ENCODE results near the gene ATP5F1D. TPM values are rescaled to one million over a fixed set of nuclear protein-coding genes. Genes with fewer than 3 reads are reported as not detected.
A peak's percentile ranks its signal among the peaks of the same experiment; 100 is the strongest.

Gene ATP5F1D
- total and polyA plus RNA-seq, 2 of the 13 experiments (the other 11 are each of a cell fraction or from before 2014, with no cell fraction given): 39.4 to 78.7 TPM

GRCh38 chr19:1284293-1284978 is 42.9 kb downstream of the ATP5F1D start (continued):
- TF ChIP-seq ZBTB26 (CRISPR knock-in tag; IDR thresholded peaks at IDR 0.05; ENCODE audit: borderline replicate concordance): peak; percentile 80; the same call in 1 of the 2 replicates
- no peak for TF ChIP-seq RFX5 (IDR thresholded peaks at IDR 0.05; ENCODE audit: low read depth, low read length)
- TF ChIP-seq NFRKB (IDR thresholded peaks at IDR 0.05): no peak
- no peak for TF ChIP-seq ZNF781 (CRISPR knock-in tag; IDR thresholded peaks at IDR 0.05; ENCODE audit: borderline replicate concordance, not compliant biosample characterization)
- no peak for TF ChIP-seq PBX3 (CRISPR knock-in tag; IDR thresholded peaks at IDR 0.05; ENCODE audit: borderline replicate concordance)
- TF ChIP-seq WIZ (CRISPR knock-in tag; IDR thresholded peaks at IDR 0.05): no peak
- no peak for TF ChIP-seq KLF6 (CRISPR knock-in tag; IDR thresholded peaks at IDR 0.05)
- no peak for TF ChIP-seq ASH2L (IDR thresholded peaks at IDR 0.05; ENCODE audit: insufficient read length, low read depth, low read length)
- TF ChIP-seq HHEX (CRISPR knock-in tag; IDR thresholded peaks at IDR 0.05): no peak
- no peak for TF ChIP-seq TERF1 (CRISPR knock-in tag; IDR thresholded peaks at IDR 0.05)
- TF ChIP-seq ZNF614 (CRISPR knock-in tag; IDR thresholded peaks at IDR 0.05; ENCODE audit: borderline replicate concordance): no peak
- TF ChIP-seq AHR (CRISPR knock-in tag; IDR thresholded peaks at IDR 0.05): no peak
- no peak for TF ChIP-seq ZMYM3 (CRISPR knock-in tag; IDR thresholded peaks at IDR 0.05)
- no peak for TF ChIP-seq THAP7 (CRISPR knock-in tag; IDR thresholded peaks at IDR 0.05)
- TF ChIP-seq ETS1 (CRISPR knock-in tag; IDR thresholded peaks at IDR 0.05): no peak
- TF ChIP-seq NFKBIZ (CRISPR knock-in tag; IDR thresholded peaks at IDR 0.05): no peak; the same call in 1 of the 2 replicates
- TF ChIP-seq DZIP1 (CRISPR knock-in tag; IDR thresholded peaks at IDR 0.05): no peak
- no peak for TF ChIP-seq ZNF615 (CRISPR knock-in tag; IDR thresholded peaks at IDR 0.05; ENCODE audit: borderline replicate concordance)
- no peak for TF ChIP-seq ZNF557 (CRISPR knock-in tag; IDR thresholded peaks at IDR 0.05)
- TF ChIP-seq MNT (IDR thresholded peaks at IDR 0.05): no peak

All from HepG2 (cell line).